Mesenchymal stem cell (in vitro differentiated cells and primary cell): Measurements from ENCODE around the gene INTS13.

ENCODE experiments used
- DNase-seq: peaks from one replicate; pipeline ENCODE4 v3.0.0-alpha.2; 2013
- H2AFZ ChIP-seq: one replicate; pipeline ENCODE4 v1.6.1; 2013; ENCODE audit warnings: low read depth, mild to moderate bottlenecking, control low read depth, inconsistent platforms, low read length, moderate library complexity
- H2AK5ac ChIP-seq: 2 replicates; pipeline ENCODE4 v1.6.1; 2013; ENCODE audit warnings: low read length, moderate library complexity, mild to moderate bottlenecking, inconsistent platforms; ENCODE audit not compliant: severe bottlenecking
- H2BK120ac ChIP-seq: one replicate; pipeline ENCODE4 v1.6.1; 2013; ENCODE audit warnings: low read depth, mild to moderate bottlenecking, inconsistent platforms, low read length, moderate library complexity
- H2BK12ac ChIP-seq, 2 experiments: one replicate each; pipeline ENCODE4 v1.6.1; 2013; ENCODE audit warnings: inconsistent platforms in 2 of 2, low read length in 2 of 2, mild to moderate bottlenecking in 2 of 2, moderate library complexity in 2 of 2, control low read depth in 1 of 2
- H2BK15ac ChIP-seq: one replicate; pipeline ENCODE4 v1.6.1; 2013; ENCODE audit warnings: mild to moderate bottlenecking, low read depth, inconsistent platforms; ENCODE audit not compliant: poor library complexity, severe bottlenecking
- H2BK5ac ChIP-seq: 2 replicates; pipeline ENCODE4 v1.6.1; 2013; ENCODE audit warnings: low read depth, mild to moderate bottlenecking, low read length, control low read depth, inconsistent platforms; ENCODE audit not compliant: poor library complexity, severe bottlenecking
- H3K14ac ChIP-seq, 2 experiments: one replicate each; pipeline ENCODE4 v1.6.1; 2013; ENCODE audit warnings: inconsistent platforms in 2 of 2, low read length in 2 of 2, control low read depth in 1 of 2, mild to moderate bottlenecking in 1 of 2, moderate library complexity in 1 of 2
- H3K18ac ChIP-seq, 2 experiments: one replicate each; pipeline ENCODE4 v1.6.1; 2013; ENCODE audit warnings: inconsistent platforms in 2 of 2, low read length in 2 of 2, control low read depth in 1 of 2, low read depth in 1 of 2, mild to moderate bottlenecking in 1 of 2
- H3K23ac ChIP-seq, 2 experiments: one replicate each; pipeline ENCODE4 v1.6.1; 2013; ENCODE audit warnings: inconsistent platforms in 2 of 2, low read length in 2 of 2, mild to moderate bottlenecking in 2 of 2, moderate library complexity in 2 of 2, control low read depth in 1 of 2
- H3K27ac ChIP-seq: 2 replicates; pipeline ENCODE4 v1.5.1; 2013; ENCODE audit warnings: mild to moderate bottlenecking, moderate library complexity, low read length, control low read depth, inconsistent platforms; ENCODE audit not compliant: poor library complexity, severe bottlenecking
- H3K27me3 ChIP-seq, 2 experiments: 2 replicates each; pipeline versions ENCODE4 v1.6.1 to v1.7.0; 2013; ENCODE audit warnings: low read length in 2 of 2, mild to moderate bottlenecking in 2 of 2, moderate library complexity in 2 of 2, control low read depth in 1 of 2, inconsistent platforms in 1 of 2; ENCODE audit not compliant: control insufficient read depth in 1 of 2, insufficient read depth in 1 of 2
- H3K36me3 ChIP-seq, 2 experiments: 2 replicates each; pipeline versions ENCODE4 v1.6.1 to v1.7.0; 2013; ENCODE audit warnings: low read length in 2 of 2, control low read depth in 1 of 2, inconsistent platforms in 1 of 2, low read depth in 1 of 2, mild to moderate bottlenecking in 1 of 2; ENCODE audit not compliant: insufficient read depth in 2 of 2, control insufficient read depth in 1 of 2
- H3K4ac ChIP-seq, 2 experiments: one replicate each; pipeline ENCODE4 v1.6.1; 2013; ENCODE audit warnings: inconsistent platforms in 2 of 2, low read length in 2 of 2, mild to moderate bottlenecking in 2 of 2, moderate library complexity in 2 of 2, control low read depth in 1 of 2, low read depth in 1 of 2
- H3K4me1 ChIP-seq: 2 replicates; pipeline ENCODE4 v1.6.1; 2013; ENCODE audit warnings: low read depth, low read length, control low read depth; ENCODE audit not compliant: control insufficient read depth, insufficient read depth
- H3K4me2 ChIP-seq: 2 replicates; pipeline ENCODE4 v1.6.1; 2013; ENCODE audit warnings: low read length, mild to moderate bottlenecking, inconsistent platforms; ENCODE audit not compliant: poor library complexity, severe bottlenecking
- H3K4me3 ChIP-seq, 2 experiments: 2 replicates each; pipeline versions ENCODE4 v1.5.1 to v1.7.0; 2013; ENCODE audit warnings: low read length in 2 of 2, mild to moderate bottlenecking in 2 of 2, control low read depth in 1 of 2, low read depth in 1 of 2; ENCODE audit not compliant: insufficient read depth in 1 of 2
- H3K79me1 ChIP-seq: replicated peaks from 2 replicates; pipeline ENCODE4 v1.6.1; 2013; ENCODE audit warnings: mild to moderate bottlenecking, control low read depth, low read length, inconsistent platforms; ENCODE audit not compliant: poor library complexity, severe bottlenecking
- H3K9ac ChIP-seq: 2 replicates; pipeline ENCODE4 v1.7.0; 2013; ENCODE audit warnings: mild to moderate bottlenecking, low read length, moderate library complexity
- H3K9me3 ChIP-seq: 2 replicates; pipeline ENCODE4 v1.7.0; 2013; ENCODE audit warnings: mild to moderate bottlenecking, low read length; ENCODE audit not compliant: control insufficient read depth
- H4K8ac ChIP-seq: one replicate; pipeline ENCODE4 v1.6.1; 2013; ENCODE audit warnings: inconsistent platforms, mild to moderate bottlenecking, low read length, moderate library complexity
- H4K91ac ChIP-seq: one replicate; pipeline ENCODE4 v1.6.1; 2013; ENCODE audit warnings: mild to moderate bottlenecking, low read length, inconsistent platforms
- whole genome bisulfite sequencing: methylation state at CpG from one replicate; pipeline ENCODE4 v1.1.7; 2013; ENCODE audit warnings: mixed read lengths; 5-methylcytosine and 5-hydroxymethylcytosine counted together

Gene INTS13

DNA sequence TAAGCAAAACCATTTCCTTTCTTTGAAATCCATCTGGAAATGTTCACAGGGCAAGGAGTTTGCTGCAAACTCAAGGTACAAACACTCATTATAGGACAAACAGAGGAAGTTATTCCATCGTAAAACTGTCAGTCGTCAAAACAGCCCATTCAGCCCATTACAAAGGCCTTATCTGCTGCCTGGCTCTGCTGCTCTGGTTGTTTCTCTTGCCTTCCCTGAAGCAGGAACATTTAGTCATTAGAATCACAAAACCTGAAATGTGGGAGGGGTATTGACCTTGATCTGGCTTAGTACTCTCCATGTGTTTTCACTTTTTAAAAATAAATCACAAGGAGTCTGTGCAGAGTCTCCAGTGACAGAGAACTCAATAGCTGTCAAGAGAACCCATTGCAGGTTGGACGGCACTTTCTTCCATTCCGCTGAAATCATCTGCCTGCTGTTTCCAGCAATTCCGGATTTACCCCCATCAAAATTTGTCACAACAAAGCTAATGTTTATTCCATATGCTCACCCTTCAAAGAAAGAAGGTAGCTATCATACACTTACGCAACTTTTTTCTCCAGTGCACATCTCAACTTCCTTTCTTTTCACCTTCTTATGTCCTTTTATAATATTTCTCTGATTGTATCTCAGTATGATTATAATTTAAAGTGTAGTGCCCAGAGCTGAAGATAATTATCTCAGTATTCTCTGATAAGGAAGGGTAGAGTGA, 80.2 kb downstream of the INTS13 start:
- Histone ChIP-seq H3K36me3 (no peaks in the 10 kb centered on the region), H3K79me1 (no peaks in the 10 kb centered on the region), H3K23ac (no peak overlapping the region), H2AFZ (peak overlapping the region; percentile 71), H3K27me3 (peaks cover 0 to 7% of the 10 kb centered on the region in 2 experiments), H3K4me2 (no peak overlapping the region), H3K9me3 (no peaks in the 10 kb centered on the region), H3K4me1 (no peaks in the 10 kb centered on the region), H3K4me3 (no peak overlapping the region), H3K27ac (no peak overlapping the region), H4K8ac (no peak overlapping the region), H2BK15ac (no peak overlapping the region), H3K9ac (no peak overlapping the region), H2BK12ac (no peak overlapping the region), H3K18ac (no peak overlapping the region), H3K4ac (no peak overlapping the region), H2BK120ac (no peak overlapping the region), H2BK5ac (no peak overlapping the region), H3K14ac (no peak overlapping the region), H4K91ac (no peak overlapping the region), H2AK5ac (no peak overlapping the region)
- 7% methylated on average over 5 of the region's 6 CpGs for WGBS
- DNase-seq: peak; percentile 33

- Histone ChIP-seq H3K36me3 (no peaks in the 10 kb centered on the region), H3K23ac (no peak overlapping the region), H3K9ac (no peak overlapping the region), H3K79me1 (no peaks in the 10 kb centered on the region), H3K14ac (no peak overlapping the region), H3K4me3 (no peak overlapping the region), H4K91ac (no peak overlapping the region), H2BK15ac (no peak overlapping the region), H2BK5ac (no peak overlapping the region), H2BK120ac (no peak overlapping the region), H3K4me1 (no peaks in the 10 kb centered on the region), H3K27ac (no peak overlapping the region), H2AFZ (no peak overlapping the region), H2AK5ac (no peak overlapping the region), H3K4me2 (no peak overlapping the region), H4K8ac (no peak overlapping the region), H3K9me3 (no peaks in the 10 kb centered on the region), H3K27me3 (peaks cover 0 to 7% of the 10 kb centered on the region in 2 experiments), H2BK12ac (no peak overlapping the region), H3K4ac (no peak overlapping the region), H3K18ac (no peak overlapping the region)
- 81% methylated on average over 1 of the region's 1 CpG for WGBS
- DNase-seq: no peak
Observed at GRCh38 chr12:26855337-26855736, 82.4 kb downstream of the INTS13 start.
